GM12875 (cell line): ENCODE measurements around the gene VAV2.

Source experiments
- H3K4me3 ChIP-seq: one replicate; pipeline ENCODE4 v1.5.1; 2011; ENCODE audit warnings: low read depth, low read length, control low read depth
- CTCF ChIP-seq: IDR thresholded peaks from 2 replicates; pipeline ENCODE4 v1.5.1; 2011; ENCODE audit warnings: low read depth, mild to moderate bottlenecking, control low read depth, inconsistent platforms, low read length, moderate library complexity, borderline replicate concordance; ENCODE audit not compliant: insufficient read depth

Gene VAV2

GRCh38 chr9:133864011-133864410 is 128.1 kb downstream of the VAV2 start:
- no peak overlapping the region for H3K4me3 ChIP-seq
- TF ChIP-seq CTCF = no peak

- no peak for TF ChIP-seq CTCF
- no peak overlapping the region for H3K4me3 ChIP-seq
These were observed 128.9 kb downstream of the VAV2 start for GRCh38 chr9:133863257-133863592.

GRCh38 chr9:133862585-133863256 is 129.4 kb downstream of the VAV2 start:
- no peak for TF ChIP-seq CTCF
- no peak overlapping the region for H3K4me3 ChIP-seq

- TF ChIP-seq CTCF = no peak
- H3K4me3 ChIP-seq = no peak overlapping the region
These were observed 130.4 kb downstream of the VAV2 start for GRCh38 chr9:133861692-133862091.

GRCh38 chr9:133861086-133861485 is 131.0 kb downstream of the VAV2 start:
- no peak overlapping the region for H3K4me3 ChIP-seq
- no peak for TF ChIP-seq CTCF

- no peak for TF ChIP-seq CTCF
- H3K4me3 ChIP-seq = no peak overlapping the region
These were observed 133.4 kb downstream of the VAV2 start for GRCh38 chr9:133858771-133859170.

- no peak for TF ChIP-seq CTCF
- no peak overlapping the region for H3K4me3 ChIP-seq
These were observed 134.5 kb downstream of the VAV2 start for GRCh38 chr9:133857639-133858038.
